LHCN-M2 (cell line): ENCODE measurements around the gene GNB3. TPM values are rescaled to one million over a fixed set of nuclear protein-coding genes. Genes with fewer than 3 reads are reported as not detected.

Source experiments
- DNase-seq: peaks from one replicate; pipeline ENCODE4 v3.0.0-alpha.2; 2012; ENCODE audit warnings: low read depth
- total RNA-seq: library from RNA; depleted of rRNA; stranded (reverse); fragments of >200 nt; gene quantifications from 2 replicates; pipeline ENCODE4 v1.2.3, GENCODE V29; 2014

The GNB3 gene
- total RNA-seq, 1 experiment from 2014 or later, result 2.8 TPM

- DNase-seq, result no peak
These were observed 3.9 kb upstream of the GNB3 start for GRCh38 chr12:6836851-6837250.

- no peak for DNase-seq
These were observed 3.2 kb upstream of the GNB3 start for GRCh38 chr12:6837370-6838060.

- no peak for DNase-seq
These were observed 1.9 kb upstream of the GNB3 start for GRCh38 chr12:6838854-6839253.

GRCh38 chr12:6839482-6840201 lies 1.1 kb upstream of the GNB3 start:
- DNase-seq, result no peak

GRCh38 chr12:6840330-6840729 lies 395 bp upstream of the GNB3 start:
- DNase-seq, result no peak

- no peak for DNase-seq
These were observed 1.4 kb downstream of the GNB3 start for GRCh38 chr12:6842075-6842474.

GRCh38 chr12:6843118-6843902 lies 2.6 kb downstream of the GNB3 start:
- DNase-seq, result no peak

- no peak for DNase-seq
These were observed 4.7 kb downstream of the GNB3 start for GRCh38 chr12:6845395-6845794.

GRCh38 chr12:6846316-6846869 lies 5.7 kb downstream of the GNB3 start:
- DNase-seq, result no peak

GRCh38 chr12:6847676-6848075 lies 7.0 kb downstream of the GNB3 start:
- no peak for DNase-seq

GRCh38 chr12:6849427-6849826 lies 8.7 kb downstream of the GNB3 start:
- no peak for DNase-seq

GRCh38 chr12:6849976-6850560 lies 9.3 kb downstream of the GNB3 start:
- no peak for DNase-seq

- DNase-seq, result no peak
These were observed 10.0 kb downstream of the GNB3 start for GRCh38 chr12:6850796-6851152.

GRCh38 chr12:6851153-6851920 lies 10.6 kb downstream of the GNB3 start, which contains the start of gene CDCA3:
Gene CDCA3, minus strand, starts transcription at chr12:6851286. Its CDS starts 334 bp downstream, at chr12:6850952.
- peak; percentile 99 for DNase-seq

GRCh38 chr12:6851921-6852650 lies 11.4 kb downstream of the GNB3 start, which contains the start of gene USP5:
Gene USP5, plus strand, starts transcription at chr12:6852150. Its CDS starts 30 bp downstream, at chr12:6852180.
- DNase-seq, result peak; percentile 100

- DNase-seq, result peak; percentile 74
These were observed 12.1 kb downstream of the GNB3 start for GRCh38 chr12:6852651-6853354.

GRCh38 chr12:6853626-6854025 lies 12.9 kb downstream of the GNB3 start:
- DNase-seq, result no peak

GRCh38 chr12:6854036-6854435 lies 13.3 kb downstream of the GNB3 start:
- DNase-seq, result no peak

GRCh38 chr12:6855322-6855721 lies 14.6 kb downstream of the GNB3 start:
- DNase-seq, result no peak
